Measurements from ENCODE around the gene FSD2. TPM values are rescaled to one million over a fixed set of nuclear protein-coding genes. Genes with fewer than 3 reads are reported as not detected.
A peak's percentile ranks its signal among the peaks of the same experiment; 100 is the strongest.

Gene FSD2
- total and polyA plus RNA-seq, 10 of the 15 experiments (the other 5 are each of a cell fraction or from before 2014, with no cell fraction given) = under 0.01 to 0.39 (median 0.07) TPM; not detected in 3

- TF ChIP-seq BCLAF1 (IDR thresholded peaks at IDR 0.05) (no peak), CUX1 (IDR thresholded peaks at IDR 0.05; ENCODE audit: insufficient replicate concordance, low read depth, low read length) (no peak), YY1 (IDR thresholded peaks at IDR 0.05; ENCODE audit: low read depth, low read length) (peak; percentile 69), EED (IDR thresholded peaks at IDR 0.05; ENCODE audit: low read depth) (no peak), SIX5 (IDR thresholded peaks at IDR 0.05; ENCODE audit: low read depth, low read length, severe bottlenecking) (no peak), ZBTB40 (IDR thresholded peaks at IDR 0.05; ENCODE audit: borderline replicate concordance) (no peak), SMC3 (IDR thresholded peaks at IDR 0.05; ENCODE audit: borderline replicate concordance, low read length) (no peak), MYB (IDR thresholded peaks at IDR 0.05; ENCODE audit: borderline replicate concordance, low read depth, low read length) (no peak), BRCA1 (IDR thresholded peaks at IDR 0.05; ENCODE audit: low read depth, low read length) (no peak), TCF7 (IDR thresholded peaks at IDR 0.05; ENCODE audit: borderline replicate concordance) (no peak), EZH2 (IDR thresholded peaks at IDR 0.05; ENCODE audit: borderline replicate concordance, control insufficient read depth, low read depth, low read length) (no peak), JUND (IDR thresholded peaks at IDR 0.05; ENCODE audit: low read depth, low read length) (no peak), NFXL1 (IDR thresholded peaks at IDR 0.05; ENCODE audit: borderline replicate concordance) (no peak), PAX5 (IDR thresholded peaks at IDR 0.05; ENCODE audit: borderline replicate concordance, low read depth, low read length) (no peak), CBX5 (IDR thresholded peaks at IDR 0.05; ENCODE audit: low read depth) (no peak), KLF5 (IDR thresholded peaks at IDR 0.05; ENCODE audit: partially characterized antibody) (peak; percentile 47)
Measured at GRCh38 chr15:82809308-82810060, 3.6 kb upstream of the FSD2 start, which contains the start of gene WHAMM (continued).

Data from GM12878 (cell line).